Glutamatergic neuron (in vitro differentiated cells): Measurements from ENCODE around the gene PCDHGA2. TPM values are rescaled to one million over a fixed set of nuclear protein-coding genes. Genes with fewer than 3 reads are reported as not detected.
A peak's percentile ranks its signal among the peaks of the same experiment; 100 is the strongest.
"Not testable (repeated sequence)": the region's sequence is repeated elsewhere in the genome, so short reads cannot be mapped to it uniquely, and the experiment has no call there.

Experiments used
- DNase-seq: peaks from one replicate; pipeline ENCODE4 v3.0.0; 2022
- H3K27ac Mint-ChIP-seq: one replicate; pipeline ENCODE4 v1.8.0; 2020; ENCODE audit warnings: mild to moderate bottlenecking, mixed read lengths, inconsistent platforms; ENCODE audit not compliant: unreplicated experiment
- H3K27me3 Mint-ChIP-seq: one replicate; pipeline ENCODE4 v1.8.0; 2020; ENCODE audit warnings: mild to moderate bottlenecking, moderate library complexity, mixed read lengths, inconsistent platforms; ENCODE audit not compliant: unreplicated experiment
- H3K36me3 Mint-ChIP-seq: one replicate; pipeline ENCODE4 v1.8.0; 2020; ENCODE audit warnings: mild to moderate bottlenecking, mixed read lengths, inconsistent platforms; ENCODE audit not compliant: unreplicated experiment
- H3K4me1 Mint-ChIP-seq: one replicate; pipeline ENCODE4 v1.8.0; 2020; ENCODE audit warnings: mild to moderate bottlenecking, low read depth, mixed read lengths, inconsistent platforms; ENCODE audit not compliant: unreplicated experiment
- H3K4me3 Mint-ChIP-seq: one replicate; pipeline ENCODE4 v1.8.0; 2020; ENCODE audit warnings: mild to moderate bottlenecking, mixed read lengths, inconsistent platforms; ENCODE audit not compliant: unreplicated experiment
- H3K9me3 Mint-ChIP-seq: one replicate; pipeline ENCODE4 v1.8.0; 2020; ENCODE audit warnings: mild to moderate bottlenecking, moderate library complexity, mixed read lengths, inconsistent platforms; ENCODE audit not compliant: unreplicated experiment
- CTCF ChIP-seq: fragments of 200-600 bp; sonication (generic); IDR thresholded peaks from one replicate; pipeline ENCODE4 v1.5.0; 2021; ENCODE audit not compliant: partially characterized antibody, unreplicated experiment
- total RNA-seq: library from RNA; stranded (reverse); fragmentation: NEBNext Ultra II Directional; extraction: Animal tissue kit (Norgen Biotek cat#: 25700); gene quantifications from one replicate; pipeline ENCODE4 v1.2.1, GENCODE V29; 2021; ENCODE audit not compliant: unreplicated experiment

PCDHGA2 gene
- total RNA-seq, 1 donor from 2014 or later = 3.0 TPM

GRCh38 chr5:141387557-141388311, 49.2 kb downstream of the PCDHGA2 start, which contains the start of gene PCDHGB4:
TSS of gene PCDHGB4 (plus strand) at chr5:141387698. CDS start at chr5:141387885, 187 bp downstream.
- peaks cover 75% of the 10 kb centered on the region for H3K36me3 Mint-ChIP-seq
- not testable (repeated sequence) for H3K4me1 Mint-ChIP-seq, H3K27me3 Mint-ChIP-seq
- H3K9me3 Mint-ChIP-seq = peaks cover 43% of the 10 kb centered on the region
- H3K27ac Mint-ChIP-seq = peak within 1 kb of the TSS; percentile 84
- TF ChIP-seq CTCF = peak; percentile 63
- DNase-seq = peak; percentile 75
- peak within 1 kb of the TSS; percentile 86 for H3K4me3 Mint-ChIP-seq

GRCh38 chr5:141388661-141389060, 50.1 kb downstream of the PCDHGA2 start:
- TF ChIP-seq CTCF = no peak
- no peak for DNase-seq
- H3K4me3 Mint-ChIP-seq = peak overlapping the region; percentile 63
- H3K27ac Mint-ChIP-seq = no peak overlapping the region
- H3K27me3 Mint-ChIP-seq = peaks cover 8% of the 10 kb centered on the region
- H3K9me3 Mint-ChIP-seq = peaks cover 43% of the 10 kb centered on the region
- H3K36me3 Mint-ChIP-seq = peaks cover 75% of the 10 kb centered on the region
- H3K4me1 Mint-ChIP-seq = peaks cover 3% of the 10 kb centered on the region

- H3K4me3 Mint-ChIP-seq = peak overlapping the region; percentile 74
- H3K27ac Mint-ChIP-seq = peak overlapping the region; percentile 56
- DNase-seq = no peak
- peaks cover 74% of the 10 kb centered on the region for H3K36me3 Mint-ChIP-seq
- no peak for TF ChIP-seq CTCF
- peaks cover 3% of the 10 kb centered on the region for H3K4me1 Mint-ChIP-seq
- H3K27me3 Mint-ChIP-seq = peaks cover 8% of the 10 kb centered on the region
- peaks cover 48% of the 10 kb centered on the region for H3K9me3 Mint-ChIP-seq
These were observed 50.8 kb downstream of the PCDHGA2 start for GRCh38 chr5:141389153-141390042.

- Mint-ChIP-seq H3K4me3 (no peak within 1 kb of the TSS), H3K27ac (peak within 1 kb of the TSS; percentile 48), H3K36me3 (peaks cover 69% of the 10 kb centered on the region), H3K27me3 (peaks cover 12% of the 10 kb centered on the region), H3K4me1 (peaks cover 3% of the 10 kb centered on the region), H3K9me3 (peaks cover 48% of the 10 kb centered on the region)
- DNase-seq = no peak
- TF ChIP-seq CTCF = no peak
These were observed 54.1 kb downstream of the PCDHGA2 start, which contains the start of gene PCDHGA8 for GRCh38 chr5:141392429-141393198. TSS of gene PCDHGA8 (plus strand) at chr5:141392633. CDS start at chr5:141392814, 181 bp downstream.

Other genes with a start within 250 kb of the PCDHGA2 start
- gene PCDHB2, start 244.1 kb upstream of the PCDHGA2 start, total RNA-seq = 103 TPM
- gene PCDHB3, start 238.3 kb upstream of the PCDHGA2 start, total RNA-seq = 36.9 TPM
- gene PCDHB4, start 216.9 kb upstream of the PCDHGA2 start, total RNA-seq = 7.8 TPM
- gene PCDHB5, start 203.6 kb upstream of the PCDHGA2 start, total RNA-seq = 72.2 TPM
- 7.2 TPM for gene PCDHB6, start 188.7 kb upstream of the PCDHGA2 start, total RNA-seq
- 3.4 TPM for gene PCDHB7, start 166.1 kb upstream of the PCDHGA2 start, total RNA-seq
- 19.8 TPM for gene PCDHB8, start 161.0 kb upstream of the PCDHGA2 start, total RNA-seq
- gene PCDHB16, start 156.4 kb upstream of the PCDHGA2 start, total RNA-seq = 20.1 TPM
- 12.2 TPM for gene PCDHB9, start 151.6 kb upstream of the PCDHGA2 start, total RNA-seq
- gene PCDHB10, start 146.4 kb upstream of the PCDHGA2 start, total RNA-seq = 17.7 TPM
- 10.6 TPM for gene PCDHB11, start 139.1 kb upstream of the PCDHGA2 start, total RNA-seq
- 14.4 TPM for gene PCDHB12, start 130.0 kb upstream of the PCDHGA2 start, total RNA-seq
- gene PCDHB13, start 124.8 kb upstream of the PCDHGA2 start, total RNA-seq = 12.7 TPM
- 16.5 TPM for gene PCDHB14, start 115.4 kb upstream of the PCDHGA2 start, total RNA-seq
- 29.5 TPM for gene PCDHB15, start 93.4 kb upstream of the PCDHGA2 start, total RNA-seq
- gene SLC25A2, start 34.7 kb upstream of the PCDHGA2 start, total RNA-seq = 1.9 TPM
- 89.4 TPM for gene TAF7, start 18.0 kb upstream of the PCDHGA2 start, total RNA-seq
- 4.6 TPM for gene PCDHGA1, start 8.2 kb upstream of the PCDHGA2 start, total RNA-seq
- gene PCDHGA3, start 5.1 kb downstream of the PCDHGA2 start, total RNA-seq = 10.4 TPM
- gene PCDHGB1, start 11.3 kb downstream of the PCDHGA2 start, total RNA-seq = 9.6 TPM
- gene PCDHGA4, start 16.3 kb downstream of the PCDHGA2 start, total RNA-seq = 8.2 TPM
- gene PCDHGB2, start 21.2 kb downstream of the PCDHGA2 start, total RNA-seq = 8.9 TPM
- 4.6 TPM for gene PCDHGA5, start 25.4 kb downstream of the PCDHGA2 start, total RNA-seq
- gene PCDHGB3, start 31.5 kb downstream of the PCDHGA2 start, total RNA-seq = 6.2 TPM
- gene PCDHGA6, start 35.1 kb downstream of the PCDHGA2 start, total RNA-seq = 6.3 TPM
- gene PCDHGA7, start 44.0 kb downstream of the PCDHGA2 start, total RNA-seq = 4.2 TPM
- 40.8 TPM for gene PCDHGB4, start 48.9 kb downstream of the PCDHGA2 start, total RNA-seq
- 7.2 TPM for gene PCDHGA8, start 53.9 kb downstream of the PCDHGA2 start, total RNA-seq
- 9.3 TPM for gene PCDHGB5, start 59.2 kb downstream of the PCDHGA2 start, total RNA-seq
- 5.5 TPM for gene PCDHGA9, start 64.0 kb downstream of the PCDHGA2 start, total RNA-seq
- 59.8 TPM for gene PCDHGB6, start 69.3 kb downstream of the PCDHGA2 start, total RNA-seq
- 16.6 TPM for gene PCDHGA10, start 74.2 kb downstream of the PCDHGA2 start, total RNA-seq
- 38.6 TPM for gene PCDHGB7, start 78.9 kb downstream of the PCDHGA2 start, total RNA-seq
- 12.5 TPM for gene PCDHGA11, start 82.3 kb downstream of the PCDHGA2 start, total RNA-seq
- gene PCDHGA12, start 91.7 kb downstream of the PCDHGA2 start, total RNA-seq = 6.1 TPM
- gene PCDHGC3, start 137.2 kb downstream of the PCDHGA2 start, total RNA-seq = 40.1 TPM
- gene PCDHGC4, start 146.3 kb downstream of the PCDHGA2 start, total RNA-seq = 6.7 TPM
- 4.0 TPM for gene PCDHGC5, start 150.3 kb downstream of the PCDHGA2 start, total RNA-seq